H54 (cell line): ENCODE results near the gene LSAMP.

Experiments used
- DNase-seq: peaks from one replicate; pipeline ENCODE4 v3.0.0; 2011; ENCODE audit warnings: low spot score, mixed read lengths; ENCODE audit not compliant: insufficient read length
- FAIRE-seq: peaks from 3 replicates; lab custom pipeline; 2011; peaks lifted over from hg19 to GRCh38; lab: Jason Lieb, UNC
- POLR2A ChIP-seq: IDR thresholded peaks from 2 replicates; pipeline ENCODE4 v1.6.1; 2011; ENCODE audit warnings: low read depth, mild to moderate bottlenecking, low read length

The LSAMP gene

GRCh38 chr3:116445311-116445841, at the start of gene LSAMP:
Gene LSAMP (minus strand): TSS chr3:116445487.
- DNase-seq (no peak), FAIRE-seq (no peak)
- no peak for TF ChIP-seq POLR2A

DNA sequence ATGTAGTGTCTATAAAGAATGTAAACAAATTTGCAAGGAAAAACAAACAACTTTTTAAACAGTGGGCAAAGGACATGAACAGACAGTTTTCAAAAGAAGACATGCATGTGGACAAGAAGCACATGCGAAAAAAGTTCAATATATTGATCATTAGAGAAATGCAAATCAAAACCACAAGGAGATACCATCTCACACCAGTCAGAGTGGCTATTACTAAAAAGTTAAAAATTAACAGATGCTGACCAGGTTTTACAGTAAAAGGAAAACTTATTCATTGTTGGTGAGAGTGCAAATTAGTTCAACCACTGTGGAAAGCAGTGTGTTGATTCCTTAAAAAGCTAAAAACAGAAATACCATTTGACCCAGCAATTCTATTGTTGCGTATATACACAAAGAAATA, 47.1 kb upstream of the LSAMP start:
- TF ChIP-seq POLR2A, result no peak
- DNase-seq (no peak), FAIRE-seq (no peak)

DNA sequence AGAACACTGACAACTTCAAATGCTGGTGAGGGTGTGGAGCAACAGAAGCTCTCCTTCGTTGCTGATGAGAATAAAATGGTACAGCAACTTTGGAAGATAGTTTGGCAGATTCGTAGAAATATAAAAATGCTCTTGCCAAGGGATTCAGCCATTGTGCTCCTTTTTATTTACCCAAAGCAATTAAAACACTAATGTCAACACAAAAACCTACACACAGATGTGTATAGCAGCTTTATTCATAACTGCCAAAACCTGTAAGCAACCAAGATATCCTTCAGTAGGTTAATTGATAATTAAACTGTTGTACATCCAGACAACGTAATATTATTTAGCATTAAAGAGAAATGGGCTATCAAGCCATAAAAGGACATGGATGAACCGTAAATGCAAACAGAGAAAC, 37.8 kb upstream of the LSAMP start:
- no peak for FAIRE-seq
- no peak for DNase-seq
- no peak for TF ChIP-seq POLR2A

GRCh38 chr3:116476691-116477090, 31.4 kb upstream of the LSAMP start:
- DNase-seq (no peak), FAIRE-seq (no peak)
- no peak for TF ChIP-seq POLR2A

DNA sequence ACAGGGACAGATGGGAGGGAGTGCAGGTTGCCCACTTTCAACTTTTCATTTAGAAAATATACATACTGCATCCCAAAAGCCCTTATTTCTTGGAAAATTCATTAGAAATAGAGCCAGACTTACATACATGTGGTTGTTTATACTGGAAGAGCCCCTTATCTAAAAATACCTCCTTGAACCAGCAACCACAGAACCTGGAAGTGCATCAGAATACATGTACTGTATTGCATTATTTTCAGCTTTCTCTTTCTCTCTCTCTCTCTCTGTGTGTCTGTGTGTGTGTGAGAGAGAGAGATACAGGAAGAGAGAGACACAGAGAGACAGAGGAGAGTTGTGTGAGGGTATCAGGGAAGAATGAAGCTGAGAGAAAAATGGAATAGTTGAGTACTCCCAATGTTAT, 29.5 kb upstream of the LSAMP start:
- FAIRE-seq, result no peak
- TF ChIP-seq POLR2A, result no peak
- no peak for DNase-seq

DNA sequence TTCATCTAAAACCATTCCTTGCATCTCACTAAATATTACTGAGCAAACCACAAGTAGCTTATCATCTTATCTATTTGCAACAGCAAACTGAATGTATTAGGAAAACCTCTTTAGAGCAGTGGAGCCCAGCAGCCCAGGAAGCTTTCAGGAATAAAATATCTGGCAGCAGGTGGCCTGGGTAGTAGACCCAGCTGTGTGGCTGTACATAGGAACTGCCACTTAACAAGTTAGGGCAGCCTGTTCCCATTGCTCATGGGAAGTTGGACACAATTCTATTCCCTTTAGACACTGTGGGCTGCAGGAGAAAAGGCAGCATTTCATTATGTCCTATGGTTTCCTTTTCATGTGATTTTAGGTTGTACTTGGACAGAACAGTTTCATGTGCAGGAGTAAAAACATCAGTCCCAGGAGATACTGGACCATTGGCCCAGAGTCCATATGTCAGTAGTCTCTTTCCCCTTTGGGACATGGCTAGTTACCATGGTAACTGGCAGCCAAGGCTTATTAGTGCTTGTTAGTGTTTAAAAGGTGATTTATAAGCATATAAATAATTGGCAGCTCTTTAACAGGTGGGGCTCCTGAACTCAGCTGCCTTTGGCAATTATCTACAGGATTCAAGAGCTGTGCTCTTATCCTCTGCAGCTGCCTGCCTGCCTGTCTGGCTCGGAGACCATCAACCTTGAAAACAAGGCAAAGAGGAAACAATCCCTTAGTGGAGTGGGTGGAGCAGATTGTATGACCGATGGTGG, 28.9 kb upstream of the LSAMP start:
- TF ChIP-seq POLR2A, result no peak
- DNase-seq, result no peak
- FAIRE-seq, result no peak

- FAIRE-seq (no peak), DNase-seq (no peak)
- no peak for TF ChIP-seq POLR2A
These were observed 28.3 kb upstream of the LSAMP start for GRCh38 chr3:116473602-116474001.

DNA sequence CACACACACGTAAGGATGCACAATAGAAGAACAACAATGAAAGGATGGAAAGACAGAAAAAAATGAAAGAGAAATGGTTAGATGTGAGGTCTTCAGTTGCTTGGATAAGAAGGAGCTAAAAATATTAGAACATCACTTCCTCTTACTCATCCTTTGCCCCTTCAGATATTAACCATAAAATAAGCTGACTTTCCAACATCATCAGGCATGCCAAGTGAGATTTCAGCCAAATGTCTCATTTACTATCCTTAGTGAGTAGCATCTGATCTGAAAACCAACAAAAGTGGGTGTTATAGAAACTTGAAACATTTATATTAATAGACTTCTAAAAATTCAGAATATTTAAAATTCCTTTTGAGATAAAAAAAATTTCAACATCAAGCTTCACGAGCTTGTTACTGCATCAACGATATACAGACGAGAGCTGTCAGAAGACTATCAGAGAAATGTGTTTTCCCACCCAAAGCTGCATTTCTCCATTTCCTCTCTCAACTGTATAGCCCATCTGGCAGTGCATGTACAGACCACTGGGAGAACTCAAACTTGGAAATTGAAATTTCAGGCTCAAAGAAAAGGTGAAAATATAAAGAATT, 25.4 kb upstream of the LSAMP start:
- TF ChIP-seq POLR2A, result no peak
- FAIRE-seq (no peak), DNase-seq (no peak)

DNA sequence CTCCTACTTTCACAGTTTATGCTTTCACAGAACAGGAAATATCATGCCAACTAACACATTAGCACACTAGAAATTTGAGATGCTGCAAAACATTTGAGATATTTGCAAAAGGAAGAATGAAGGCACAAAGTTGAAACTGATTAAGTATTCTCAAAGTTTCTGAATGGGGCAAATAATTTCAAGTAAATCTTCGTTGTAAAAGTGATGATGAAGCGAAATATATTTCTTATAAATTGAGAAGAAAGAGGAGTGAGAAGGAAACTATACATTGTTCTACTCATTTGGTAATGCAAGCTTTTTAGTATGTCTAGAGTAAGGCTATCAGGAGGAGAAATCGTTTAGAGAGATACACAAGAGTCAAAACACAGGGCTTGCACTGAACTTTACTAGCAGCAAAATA, 24.3 kb upstream of the LSAMP start:
- DNase-seq (no peak), FAIRE-seq (no peak)
- TF ChIP-seq POLR2A, result no peak

GRCh38 chr3:116464276-116464798, 19.1 kb upstream of the LSAMP start:
- TF ChIP-seq POLR2A, result no peak
- no peak for FAIRE-seq
- DNase-seq, result no peak

DNA sequence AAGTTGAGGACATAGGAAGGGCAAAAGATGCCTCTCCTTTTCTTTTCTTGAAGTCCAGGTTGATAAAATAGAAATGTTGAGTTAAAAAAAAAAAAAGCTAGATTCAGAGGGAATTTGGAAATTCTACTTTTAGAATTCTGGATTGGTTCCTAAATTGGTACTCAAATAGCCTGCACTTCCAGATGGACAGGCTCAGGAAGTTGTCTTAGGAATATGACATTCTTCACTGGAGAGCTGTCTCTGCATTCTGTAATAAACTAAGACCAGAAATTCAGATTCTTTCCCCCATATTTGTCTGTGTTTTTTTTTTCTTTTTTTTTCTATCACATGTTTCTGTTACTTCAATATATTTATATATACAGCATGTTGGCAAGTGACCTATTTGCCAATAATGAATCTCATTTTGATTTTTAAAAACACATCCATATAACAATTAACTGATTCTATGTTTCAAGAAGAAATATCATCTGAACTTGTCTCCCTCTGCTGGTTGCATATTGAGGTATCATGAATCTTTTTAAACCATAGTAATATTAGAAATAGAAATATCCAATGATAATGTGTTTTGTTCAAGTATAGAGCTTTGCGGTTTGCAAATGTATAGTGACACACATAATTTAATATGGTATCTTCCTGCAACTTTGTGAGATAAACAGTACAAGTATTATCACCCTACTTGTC, 8.5 kb upstream of the LSAMP start:
- no peak for FAIRE-seq
- no peak for DNase-seq
- no peak for TF ChIP-seq POLR2A

DNA sequence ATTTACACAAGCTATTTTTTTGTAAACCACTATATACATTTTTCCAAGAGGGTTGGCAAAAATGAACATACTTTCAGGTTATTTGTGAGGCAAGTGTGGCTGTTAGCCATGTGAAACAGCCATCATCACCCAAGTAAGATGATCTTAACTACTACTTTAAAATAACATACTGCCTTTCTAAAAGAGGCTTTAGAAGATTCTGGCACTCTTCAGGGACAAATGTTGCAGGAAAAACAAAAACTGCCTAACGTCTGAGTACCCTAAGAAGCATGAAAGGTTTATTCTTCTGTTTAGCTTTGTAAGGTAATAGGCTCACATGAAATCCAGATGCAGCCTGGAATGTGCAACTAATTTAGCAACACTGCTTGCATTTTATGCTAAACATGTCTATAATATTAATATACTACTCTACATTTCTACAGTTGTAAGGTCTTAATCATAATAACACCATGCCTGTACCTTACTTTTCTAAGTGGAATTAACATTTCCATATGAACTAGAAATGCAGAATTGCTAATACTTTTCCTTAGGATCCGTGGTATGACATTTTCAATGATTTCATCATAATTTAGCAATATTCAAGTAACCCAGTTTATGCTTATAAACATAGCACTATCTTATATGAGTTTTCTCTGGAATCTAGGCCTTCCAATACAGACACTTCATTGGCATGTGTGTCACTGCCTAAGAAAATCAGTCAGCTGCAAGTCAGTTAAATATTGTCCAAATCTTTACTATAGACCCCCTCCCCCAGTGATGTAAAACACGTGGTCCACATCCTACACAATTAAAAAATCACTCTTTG, 4.5 kb upstream of the LSAMP start:
- TF ChIP-seq POLR2A, result no peak
- FAIRE-seq (no peak), DNase-seq (no peak)

- no peak for DNase-seq
- FAIRE-seq, result no peak
- no peak for TF ChIP-seq POLR2A
These were observed 703 bp upstream of the LSAMP start for GRCh38 chr3:116445990-116446389.
